ENCODE results near the gene TGOLN2.

TGOLN2 gene

DNA sequence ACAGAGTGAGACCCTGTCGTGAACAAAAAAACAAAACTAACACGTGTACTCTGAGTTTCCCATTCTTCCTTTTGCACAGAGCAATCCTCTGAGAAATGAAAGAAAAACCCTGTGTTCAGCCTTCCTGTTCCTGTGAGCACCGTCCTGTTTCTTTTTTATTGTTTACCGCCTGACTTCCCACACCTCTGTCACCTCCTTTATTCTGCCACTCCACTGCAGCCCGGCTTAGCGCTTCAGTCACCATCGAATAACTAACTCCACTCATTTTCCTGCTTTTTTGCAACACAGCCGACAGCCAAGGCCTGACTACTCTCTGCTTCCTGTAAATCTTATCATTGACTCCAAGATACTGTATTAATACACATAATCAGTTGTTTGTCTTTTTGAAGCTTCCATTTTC is 40.9 kb downstream of the TGOLN2 start:
- no peaks in the 10 kb centered on the region for H3K9me3 Mint-ChIP-seq
- TF ChIP-seq, protein P1, sequence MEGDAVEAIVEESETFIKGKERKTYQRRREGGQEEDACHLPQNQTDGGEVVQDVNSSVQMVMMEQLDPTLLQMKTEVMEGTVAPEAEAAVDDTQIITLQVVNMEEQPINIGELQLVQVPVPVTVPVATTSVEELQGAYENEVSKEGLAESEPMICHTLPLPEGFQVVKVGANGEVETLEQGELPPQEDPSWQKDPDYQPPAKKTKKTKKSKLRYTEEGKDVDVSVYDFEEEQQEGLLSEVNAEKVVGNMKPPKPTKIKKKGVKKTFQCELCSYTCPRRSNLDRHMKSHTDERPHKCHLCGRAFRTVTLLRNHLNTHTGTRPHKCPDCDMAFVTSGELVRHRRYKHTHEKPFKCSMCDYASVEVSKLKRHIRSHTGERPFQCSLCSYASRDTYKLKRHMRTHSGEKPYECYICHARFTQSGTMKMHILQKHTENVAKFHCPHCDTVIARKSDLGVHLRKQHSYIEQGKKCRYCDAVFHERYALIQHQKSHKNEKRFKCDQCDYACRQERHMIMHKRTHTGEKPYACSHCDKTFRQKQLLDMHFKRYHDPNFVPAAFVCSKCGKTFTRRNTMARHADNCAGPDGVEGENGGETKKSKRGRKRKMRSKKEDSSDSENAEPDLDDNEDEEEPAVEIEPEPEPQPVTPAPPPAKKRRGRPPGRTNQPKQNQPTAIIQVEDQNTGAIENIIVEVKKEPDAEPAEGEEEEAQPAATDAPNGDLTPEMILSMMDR (IDR thresholded peaks at IDR 0.05; ENCODE audit: unreplicated experiment in 3 of 3), result no peak
- peaks cover 8% of the 10 kb centered on the region for H3K4me1 Mint-ChIP-seq
- H3K27me3 Mint-ChIP-seq (ENCODE audit: low read depth), result no peaks in the 10 kb centered on the region
- H3K27ac Mint-ChIP-seq, result no peak overlapping the region
- peaks cover 52% of the 10 kb centered on the region for H3K36me3 Mint-ChIP-seq (ENCODE audit: low read depth)
- H3K4me3 Mint-ChIP-seq, result no peak overlapping the region

DNA sequence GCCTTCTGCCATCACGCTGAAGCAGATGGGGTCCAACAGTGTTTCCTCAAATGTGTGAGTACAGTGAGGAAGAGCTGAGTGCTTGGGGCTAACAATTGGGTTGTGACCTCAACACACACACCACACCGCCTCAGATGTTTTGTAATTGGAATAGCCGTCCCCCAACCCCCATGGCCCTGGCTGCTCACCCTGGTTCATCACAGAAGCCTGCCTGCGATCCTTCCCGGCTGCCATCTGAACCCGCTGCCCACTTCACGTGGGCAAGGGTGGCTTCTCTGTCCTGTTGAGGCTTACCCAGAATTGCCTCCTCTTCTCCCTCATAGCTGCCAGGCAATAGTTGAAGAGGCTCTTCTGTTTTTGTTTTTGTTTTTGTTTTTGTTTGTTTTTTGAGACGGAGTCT is 44.1 kb downstream of the TGOLN2 start:
- Mint-ChIP-seq H3K27me3 (ENCODE audit: low read depth) (no peaks in the 10 kb centered on the region), H3K9me3 (no peaks in the 10 kb centered on the region), H3K4me3 (no peak overlapping the region), H3K27ac (peak overlapping the region in 1 of 3 experiments; percentile 32), H3K36me3 (ENCODE audit: low read depth) (peaks cover 27% of the 10 kb centered on the region), H3K4me1 (peaks cover 27% of the 10 kb centered on the region)
- TF ChIP-seq, protein P1 (IDR thresholded peaks at IDR 0.05; ENCODE audit: unreplicated experiment in 3 of 3), result no peak

DNA sequence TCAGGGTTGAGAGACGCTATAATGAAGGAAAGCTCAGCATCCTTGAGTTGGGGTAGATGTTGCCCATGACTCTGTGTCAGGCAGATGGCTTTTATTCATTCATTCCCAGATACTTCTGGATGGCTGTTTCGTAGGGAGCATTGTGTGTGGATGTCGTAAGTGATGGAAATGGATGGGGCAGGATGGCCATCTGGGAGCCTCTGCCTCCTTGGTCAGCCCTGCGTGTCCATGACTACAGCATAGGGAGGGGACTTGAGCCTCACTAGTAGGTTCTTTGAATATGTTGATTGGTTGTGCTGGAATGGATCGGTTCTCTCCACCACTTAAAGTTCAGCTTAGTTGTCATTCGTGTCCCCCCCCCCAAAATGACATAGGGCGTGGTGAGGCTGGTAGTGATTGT is 44.9 kb downstream of the TGOLN2 start:
- TF ChIP-seq, protein P1 (IDR thresholded peaks at IDR 0.05; ENCODE audit: unreplicated experiment in 3 of 3), result no peak

DNA sequence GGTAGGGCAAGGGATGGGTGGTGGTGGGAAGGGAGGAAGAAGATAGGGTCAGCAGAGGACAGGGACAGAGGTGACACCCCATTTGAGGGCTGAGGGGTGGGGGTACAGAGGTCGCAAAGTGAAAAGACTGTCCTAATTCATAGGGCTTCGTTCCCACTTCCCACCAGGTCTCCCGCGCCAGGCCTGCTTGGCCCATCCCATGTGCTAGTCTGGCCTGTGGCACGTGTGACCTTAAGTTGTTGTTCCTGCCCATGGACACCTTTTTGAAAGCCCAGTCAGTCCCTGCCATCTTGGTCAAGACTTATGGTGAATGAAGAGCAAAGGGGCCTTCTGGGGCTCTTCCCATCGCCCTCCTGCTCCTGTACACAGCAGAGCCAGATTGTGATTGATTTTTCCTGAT is 46.2 kb downstream of the TGOLN2 start:
- TF ChIP-seq, protein P1 (IDR thresholded peaks at IDR 0.05; ENCODE audit: unreplicated experiment in 3 of 3), result no peak
- no peaks in the 10 kb centered on the region for H3K9me3 Mint-ChIP-seq
- no peak overlapping the region for H3K4me3 Mint-ChIP-seq
- H3K27me3 Mint-ChIP-seq (ENCODE audit: low read depth), result no peaks in the 10 kb centered on the region
- peaks cover 14% of the 10 kb centered on the region for H3K36me3 Mint-ChIP-seq (ENCODE audit: low read depth)
- H3K4me1 Mint-ChIP-seq, result peaks cover 48% of the 10 kb centered on the region
- peak overlapping the region in 1 of 3 experiments; percentile 8 for H3K27ac Mint-ChIP-seq

More for the DNA sequence above, 44.9 kb downstream of the TGOLN2 start:
- Mint-ChIP-seq H3K9me3 (no peaks in the 10 kb centered on the region), H3K4me3 (no peak overlapping the region), H3K27me3 (ENCODE audit: low read depth) (no peaks in the 10 kb centered on the region), H3K4me1 (peaks cover 35% of the 10 kb centered on the region), H3K36me3 (ENCODE audit: low read depth) (peaks cover 22% of the 10 kb centered on the region), H3K27ac (peak overlapping the region in 1 of 3 experiments; percentile 8)

DNA sequence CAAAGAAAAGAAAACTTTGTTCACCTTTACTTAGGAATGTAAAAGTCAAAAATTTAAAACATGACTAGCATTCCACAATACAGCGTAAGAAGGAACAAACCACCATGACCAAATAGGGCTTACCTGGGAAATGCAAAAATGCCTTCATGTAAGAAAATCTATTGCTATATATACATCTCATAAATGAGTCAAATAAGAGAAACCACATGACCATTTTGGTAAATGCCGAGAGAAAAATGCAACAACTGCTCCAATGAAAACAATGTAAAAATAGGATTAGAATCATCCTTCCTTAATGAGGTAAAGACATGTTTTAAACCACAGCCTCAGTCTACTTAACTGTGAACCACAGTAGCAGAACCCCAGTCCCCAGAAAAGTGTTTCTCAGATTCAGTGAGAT is 49.4 kb downstream of the TGOLN2 start:
- Mint-ChIP-seq H3K4me1 (peaks cover 77% of the 10 kb centered on the region), H3K9me3 (no peaks in the 10 kb centered on the region), H3K36me3 (ENCODE audit: low read depth) (peaks cover 8% of the 10 kb centered on the region), H3K27me3 (ENCODE audit: low read depth) (no peaks in the 10 kb centered on the region), H3K4me3 (peak overlapping the region; percentile 67 to 76 (median 71)), H3K27ac (peak overlapping the region; percentile 91 to 95 (median 95))
- TF ChIP-seq, protein P1 (IDR thresholded peaks at IDR 0.05; ENCODE audit: unreplicated experiment in 3 of 3), result no peak

DNA sequence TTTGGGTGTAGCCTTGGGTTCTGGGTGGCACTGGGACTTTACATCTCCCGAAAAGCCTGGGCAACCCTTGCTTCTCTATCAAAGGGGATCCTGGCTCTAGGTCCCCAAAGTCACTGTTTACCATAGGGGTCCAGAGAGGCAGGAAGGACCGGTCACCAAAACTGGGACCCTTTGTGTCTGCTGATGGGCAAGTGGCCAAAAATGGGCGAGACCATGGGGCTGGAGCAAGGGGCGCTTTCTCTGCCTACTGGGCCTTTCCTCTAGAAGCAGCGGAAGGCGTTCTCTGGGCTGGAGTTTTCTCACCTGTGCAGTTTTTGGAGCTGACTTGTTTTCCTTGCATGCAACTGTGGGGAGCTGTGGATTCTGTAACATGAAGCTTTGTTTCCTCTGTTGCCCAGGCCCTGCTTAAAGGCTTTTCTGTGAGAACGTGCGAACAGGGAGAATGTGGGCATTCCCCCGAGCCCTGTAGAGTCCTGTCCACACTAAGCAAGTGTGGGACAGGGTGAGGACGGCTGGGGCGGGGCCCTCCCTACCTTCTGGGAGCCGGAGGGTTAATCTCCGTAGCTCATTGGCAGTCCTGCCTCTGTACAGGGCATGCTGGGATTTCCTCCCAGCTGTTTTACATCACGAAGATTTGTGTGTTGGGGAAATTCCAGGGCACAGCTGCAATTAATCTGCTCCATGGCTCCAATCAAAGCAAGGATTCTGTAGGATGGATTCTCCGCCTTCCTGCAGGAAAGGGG is 50.2 kb downstream of the TGOLN2 start:
- TF ChIP-seq, protein P1 (IDR thresholded peaks at IDR 0.05; ENCODE audit: unreplicated experiment in 3 of 3), result no peak

More for the DNA sequence above, 50.2 kb downstream of the TGOLN2 start:
- Mint-ChIP-seq H3K9me3 (no peaks in the 10 kb centered on the region), H3K27me3 (ENCODE audit: low read depth) (no peaks in the 10 kb centered on the region), H3K4me3 (peak overlapping the region; percentile 67 to 76 (median 71)), H3K27ac (peak overlapping the region; percentile 91 to 95 (median 95)), H3K4me1 (peaks cover 82% of the 10 kb centered on the region), H3K36me3 (ENCODE audit: low read depth) (peaks cover 2% of the 10 kb centered on the region)

All from nephron (organoid).